ENCODE data around the gene ERN1. TPM values are rescaled to one million over a fixed set of nuclear protein-coding genes. Genes with fewer than 3 reads are reported as not detected.

Gene ERN1
- total RNA-seq, 1 donor from 2014 or later = 52.1 TPM

GRCh38 chr17:63993368-63993985 lies 136.5 kb downstream of the ERN1 start:
- Mint-ChIP-seq H3K4me3 (peak overlapping the region; percentile 42), H3K27ac (no peak overlapping the region), H3K4me1 (peaks cover 43% of the 10 kb centered on the region), H3K27me3 (peaks cover 27% of the 10 kb centered on the region), H3K9me3 (no peaks in the 10 kb centered on the region), H3K36me3 (ENCODE audit: low read depth) (no peaks in the 10 kb centered on the region)
- peak; percentile 74 for DNase-seq
- intact Hi-C loops (cut with micrococcal nuclease) = no loop called here

- Mint-ChIP-seq H3K4me3 (no peak overlapping the region), H3K9me3 (no peaks in the 10 kb centered on the region), H3K4me1 (peaks cover 39% of the 10 kb centered on the region), H3K27me3 (peaks cover 26% of the 10 kb centered on the region), H3K27ac (peak overlapping the region; percentile 8), H3K36me3 (ENCODE audit: low read depth) (no peaks in the 10 kb centered on the region)
- no peak for DNase-seq
- intact Hi-C loops (cut with micrococcal nuclease) = loop anchor here (2.0 kb wide), 1 partner anchor 73 kb away; the partner anchor contains the start of gene GH1
Measured at GRCh38 chr17:63991611-63992010, 138.3 kb downstream of the ERN1 start.

GRCh38 chr17:63989622-63990345 lies 140.2 kb downstream of the ERN1 start:
- Mint-ChIP-seq H3K4me1 (peaks cover 46% of the 10 kb centered on the region), H3K36me3 (ENCODE audit: low read depth) (no peaks in the 10 kb centered on the region), H3K4me3 (no peak overlapping the region), H3K27ac (peak overlapping the region; percentile 58), H3K9me3 (no peaks in the 10 kb centered on the region), H3K27me3 (peaks cover 18% of the 10 kb centered on the region)
- intact Hi-C loops (cut with micrococcal nuclease) = loop anchor here (2.0 to 5.0 kb wide), 3 partner anchors 33 to 71 kb away; partner anchors contain the start of genes CD79B, GH1 and ICAM2
- DNase-seq = no peak

Other genes starting within 250 kb of the ERN1 start
- gene GH2, start 248.2 kb downstream of the ERN1 start, total RNA-seq = not detected in 2 replicates
- not detected in 2 replicates for gene CSH1, start 233.6 kb downstream of the ERN1 start, total RNA-seq
- gene CSHL1, start 218.9 kb downstream of the ERN1 start, total RNA-seq = not detected in 2 replicates
- not detected in 2 replicates for gene GH1, start 211.3 kb downstream of the ERN1 start, total RNA-seq
- gene CD79B, start 197.8 kb downstream of the ERN1 start, total RNA-seq = 24.4 and 29.2 TPM in 2 replicates
- 0.05 and 0.40 TPM in 2 replicates for gene SCN4A, start 157.2 kb downstream of the ERN1 start, total RNA-seq
- 0.12 and 0.47 TPM in 2 replicates for gene PRR29, start 131.8 kb downstream of the ERN1 start, total RNA-seq
- 62.2 TPM in 2 replicates for gene ICAM2, start 109.5 kb downstream of the ERN1 start, total RNA-seq
- gene TEX2, start 133.1 kb upstream of the ERN1 start, total RNA-seq = 22.2 and 23.9 TPM in 2 replicates